Glutamatergic neuron (in vitro differentiated cells): ENCODE results near the gene CDK14. TPM values are rescaled to one million over a fixed set of nuclear protein-coding genes. Genes with fewer than 3 reads are reported as not detected.

Experiments
- DNase-seq: peaks from one replicate; pipeline ENCODE4 v3.0.0; 2022
- H3K27ac Mint-ChIP-seq: one replicate; pipeline ENCODE4 v1.8.0; 2020; ENCODE audit warnings: mild to moderate bottlenecking, mixed read lengths, inconsistent platforms; ENCODE audit not compliant: unreplicated experiment
- H3K27me3 Mint-ChIP-seq: one replicate; pipeline ENCODE4 v1.8.0; 2020; ENCODE audit warnings: mild to moderate bottlenecking, moderate library complexity, mixed read lengths, inconsistent platforms; ENCODE audit not compliant: unreplicated experiment
- H3K36me3 Mint-ChIP-seq: one replicate; pipeline ENCODE4 v1.8.0; 2020; ENCODE audit warnings: mild to moderate bottlenecking, mixed read lengths, inconsistent platforms; ENCODE audit not compliant: unreplicated experiment
- H3K4me1 Mint-ChIP-seq: one replicate; pipeline ENCODE4 v1.8.0; 2020; ENCODE audit warnings: mild to moderate bottlenecking, low read depth, mixed read lengths, inconsistent platforms; ENCODE audit not compliant: unreplicated experiment
- H3K4me3 Mint-ChIP-seq: one replicate; pipeline ENCODE4 v1.8.0; 2020; ENCODE audit warnings: mild to moderate bottlenecking, mixed read lengths, inconsistent platforms; ENCODE audit not compliant: unreplicated experiment
- H3K9me3 Mint-ChIP-seq: one replicate; pipeline ENCODE4 v1.8.0; 2020; ENCODE audit warnings: mild to moderate bottlenecking, moderate library complexity, mixed read lengths, inconsistent platforms; ENCODE audit not compliant: unreplicated experiment
- total RNA-seq: library from RNA; stranded (reverse); fragmentation: NEBNext Ultra II Directional; extraction: Animal tissue kit (Norgen Biotek cat#: 25700); gene quantifications from one replicate; pipeline ENCODE4 v1.2.1, GENCODE V29; 2021; ENCODE audit not compliant: unreplicated experiment
- TF ChIP-seq, protein P1 (sequence below): fragments of 200-600 bp; sonication (generic); IDR thresholded peaks from one replicate; pipeline ENCODE4 v1.5.0; 2021; ENCODE audit not compliant: partially characterized antibody, unreplicated experiment

Gene CDK14
- total RNA-seq, 1 donor from 2014 or later = 96.5 TPM

DNA sequence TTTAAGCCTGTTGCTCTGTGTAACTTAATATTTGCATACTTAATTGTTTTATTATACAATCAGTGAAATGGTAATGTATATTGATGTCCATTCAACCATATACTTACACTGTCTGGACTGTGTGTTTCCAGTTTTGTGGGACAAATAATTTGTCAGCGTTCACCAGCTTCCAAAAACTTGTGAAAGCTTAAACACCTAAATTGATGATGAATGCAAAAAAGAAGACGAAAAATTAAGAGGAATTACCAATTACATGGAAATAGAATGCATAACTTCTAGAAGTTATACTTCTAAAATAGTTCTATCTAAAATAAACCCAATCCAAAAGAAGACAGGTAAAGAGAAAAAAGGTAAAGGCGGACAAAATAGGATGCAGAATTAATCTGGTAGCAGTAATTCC lies 513.1 kb downstream of the CDK14 start:
- TF ChIP-seq, protein P1, sequence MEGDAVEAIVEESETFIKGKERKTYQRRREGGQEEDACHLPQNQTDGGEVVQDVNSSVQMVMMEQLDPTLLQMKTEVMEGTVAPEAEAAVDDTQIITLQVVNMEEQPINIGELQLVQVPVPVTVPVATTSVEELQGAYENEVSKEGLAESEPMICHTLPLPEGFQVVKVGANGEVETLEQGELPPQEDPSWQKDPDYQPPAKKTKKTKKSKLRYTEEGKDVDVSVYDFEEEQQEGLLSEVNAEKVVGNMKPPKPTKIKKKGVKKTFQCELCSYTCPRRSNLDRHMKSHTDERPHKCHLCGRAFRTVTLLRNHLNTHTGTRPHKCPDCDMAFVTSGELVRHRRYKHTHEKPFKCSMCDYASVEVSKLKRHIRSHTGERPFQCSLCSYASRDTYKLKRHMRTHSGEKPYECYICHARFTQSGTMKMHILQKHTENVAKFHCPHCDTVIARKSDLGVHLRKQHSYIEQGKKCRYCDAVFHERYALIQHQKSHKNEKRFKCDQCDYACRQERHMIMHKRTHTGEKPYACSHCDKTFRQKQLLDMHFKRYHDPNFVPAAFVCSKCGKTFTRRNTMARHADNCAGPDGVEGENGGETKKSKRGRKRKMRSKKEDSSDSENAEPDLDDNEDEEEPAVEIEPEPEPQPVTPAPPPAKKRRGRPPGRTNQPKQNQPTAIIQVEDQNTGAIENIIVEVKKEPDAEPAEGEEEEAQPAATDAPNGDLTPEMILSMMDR = no peak
- DNase-seq = no peak
- H3K27ac Mint-ChIP-seq = no peak overlapping the region
- no peaks in the 10 kb centered on the region for H3K4me1 Mint-ChIP-seq
- H3K36me3 Mint-ChIP-seq = peaks cover 7% of the 10 kb centered on the region
- H3K27me3 Mint-ChIP-seq = no peaks in the 10 kb centered on the region
- H3K9me3 Mint-ChIP-seq = no peaks in the 10 kb centered on the region
- H3K4me3 Mint-ChIP-seq = no peak overlapping the region

DNA sequence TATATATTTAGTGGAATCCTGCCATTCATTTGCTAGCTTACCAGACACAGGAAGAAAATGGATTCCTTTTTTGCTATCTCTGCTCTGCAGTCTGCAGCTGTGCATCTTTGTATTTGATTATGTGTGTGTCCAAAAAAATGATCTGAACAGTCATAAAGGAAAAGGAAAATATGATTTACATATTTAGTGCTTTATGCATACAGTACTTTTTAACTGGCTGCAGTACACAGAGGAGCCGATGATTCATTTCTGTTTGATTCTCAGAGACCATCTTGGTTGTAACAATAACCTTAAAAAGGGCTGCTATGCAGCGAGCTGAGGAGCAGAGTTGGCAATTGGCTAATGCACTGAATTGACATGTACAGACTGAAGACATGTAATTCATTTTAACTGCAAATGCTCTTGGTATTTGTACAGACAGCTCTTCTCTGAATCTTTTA lies 516.8 kb downstream of the CDK14 start:
- H3K27ac Mint-ChIP-seq = no peak overlapping the region
- no peaks in the 10 kb centered on the region for H3K9me3 Mint-ChIP-seq
- peaks cover 9% of the 10 kb centered on the region for H3K36me3 Mint-ChIP-seq
- TF ChIP-seq, protein P1 = no peak
- DNase-seq = no peak
- H3K27me3 Mint-ChIP-seq = no peaks in the 10 kb centered on the region
- no peaks in the 10 kb centered on the region for H3K4me1 Mint-ChIP-seq
- no peak overlapping the region for H3K4me3 Mint-ChIP-seq

DNA sequence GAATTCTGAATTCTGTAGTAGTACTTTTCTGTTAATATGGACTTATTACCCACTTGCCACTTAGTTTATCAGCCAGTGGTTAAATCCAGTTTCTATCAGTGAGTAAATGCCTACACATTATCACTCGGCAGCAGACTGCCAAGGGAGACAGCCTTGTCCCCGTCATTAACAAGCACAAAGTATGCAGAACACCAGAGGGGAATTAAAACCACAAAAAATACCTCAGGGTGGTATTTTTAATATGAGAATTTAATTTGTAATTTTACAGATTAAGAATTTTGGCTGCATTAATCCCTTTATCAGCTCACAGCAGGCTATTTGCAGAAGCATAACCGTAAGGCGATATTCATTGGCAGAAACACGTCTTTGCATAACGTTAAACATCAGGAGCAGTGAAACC lies 518.1 kb downstream of the CDK14 start:
- no peak for DNase-seq
- peaks cover 9% of the 10 kb centered on the region for H3K36me3 Mint-ChIP-seq
- no peaks in the 10 kb centered on the region for H3K27me3 Mint-ChIP-seq

DNA sequence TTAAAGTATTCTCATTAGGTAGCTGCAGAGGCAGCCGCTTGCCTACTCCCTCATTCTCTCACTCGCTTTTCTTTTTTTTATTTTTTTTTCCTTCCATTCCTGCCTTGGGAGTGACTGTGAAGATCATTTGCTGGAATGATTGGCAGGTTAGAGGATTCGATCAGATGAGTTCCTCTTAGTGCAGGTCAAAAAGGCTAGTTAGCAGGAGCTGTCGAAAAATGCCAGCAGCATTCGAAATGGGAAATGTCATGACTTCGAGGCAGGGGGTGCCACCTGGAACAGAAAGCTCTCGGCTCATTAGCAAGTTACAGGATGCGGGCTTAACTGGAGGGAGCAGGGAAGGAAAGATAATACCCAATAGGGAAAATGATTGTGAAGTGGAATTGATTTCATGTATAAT lies 530.6 kb downstream of the CDK14 start:
- peak; percentile 22 for DNase-seq
- TF ChIP-seq, protein P1 = no peak
- Mint-ChIP-seq H3K36me3 (no peaks in the 10 kb centered on the region), H3K27me3 (no peaks in the 10 kb centered on the region), H3K4me1 (peaks cover 16% of the 10 kb centered on the region), H3K4me3 (peak overlapping the region; percentile 4), H3K27ac (peak overlapping the region; percentile 1), H3K9me3 (no peaks in the 10 kb centered on the region)

More for the DNA sequence above, 518.1 kb downstream of the CDK14 start:
- no peak overlapping the region for H3K4me3 Mint-ChIP-seq
- no peak overlapping the region for H3K27ac Mint-ChIP-seq
- TF ChIP-seq, protein P1 = no peak
- H3K9me3 Mint-ChIP-seq = no peaks in the 10 kb centered on the region
- no peaks in the 10 kb centered on the region for H3K4me1 Mint-ChIP-seq

DNA sequence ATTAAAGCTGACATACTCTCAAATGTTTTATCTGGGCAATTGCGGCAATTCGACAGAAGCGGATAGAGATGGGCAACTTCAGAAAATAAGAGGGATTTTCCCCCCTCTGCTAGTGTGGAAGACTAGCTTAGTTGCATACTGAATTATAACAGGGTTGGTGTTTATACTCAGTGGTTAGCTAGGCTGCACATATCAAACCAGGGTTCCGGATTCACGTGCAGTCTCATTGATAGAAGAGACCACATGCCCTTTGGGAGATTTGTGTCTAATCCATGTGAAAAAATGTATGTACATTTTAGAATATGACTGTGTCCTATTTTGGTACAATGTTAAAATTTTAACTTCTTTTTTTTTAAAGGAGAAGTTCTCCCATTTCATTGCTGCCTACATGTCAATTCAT lies 531.2 kb downstream of the CDK14 start:
- Mint-ChIP-seq H3K27ac (no peak overlapping the region), H3K36me3 (no peaks in the 10 kb centered on the region), H3K4me1 (peaks cover 16% of the 10 kb centered on the region), H3K4me3 (no peak overlapping the region), H3K27me3 (no peaks in the 10 kb centered on the region), H3K9me3 (no peaks in the 10 kb centered on the region)
- TF ChIP-seq, protein P1 = no peak
- DNase-seq = no peak
